GM21528 (cell line): Measurements from ENCODE around the gene HSPBAP1.

Source experiments
- ATAC-seq: cut with Tn5 transposase; IDR thresholded peaks from one replicate; pipeline ENCODE4 v1.9.1; 2021; ENCODE audit warnings: mild to moderate bottlenecking, moderate library complexity; ENCODE audit not compliant: unreplicated experiment, low FRiP score

HSPBAP1 gene, protein sequence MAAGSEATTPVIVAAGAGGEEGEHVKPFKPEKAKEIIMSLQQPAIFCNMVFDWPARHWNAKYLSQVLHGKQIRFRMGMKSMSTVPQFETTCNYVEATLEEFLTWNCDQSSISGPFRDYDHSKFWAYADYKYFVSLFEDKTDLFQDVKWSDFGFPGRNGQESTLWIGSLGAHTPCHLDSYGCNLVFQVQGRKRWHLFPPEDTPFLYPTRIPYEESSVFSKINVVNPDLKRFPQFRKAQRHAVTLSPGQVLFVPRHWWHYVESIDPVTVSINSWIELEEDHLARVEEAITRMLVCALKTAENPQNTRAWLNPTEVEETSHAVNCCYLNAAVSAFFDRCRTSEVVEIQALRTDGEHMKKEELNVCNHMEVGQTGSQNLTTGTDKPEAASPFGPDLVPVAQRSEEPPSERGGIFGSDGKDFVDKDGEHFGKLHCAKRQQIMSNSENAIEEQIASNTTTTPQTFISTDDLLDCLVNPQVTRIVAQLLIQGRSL

DNA sequence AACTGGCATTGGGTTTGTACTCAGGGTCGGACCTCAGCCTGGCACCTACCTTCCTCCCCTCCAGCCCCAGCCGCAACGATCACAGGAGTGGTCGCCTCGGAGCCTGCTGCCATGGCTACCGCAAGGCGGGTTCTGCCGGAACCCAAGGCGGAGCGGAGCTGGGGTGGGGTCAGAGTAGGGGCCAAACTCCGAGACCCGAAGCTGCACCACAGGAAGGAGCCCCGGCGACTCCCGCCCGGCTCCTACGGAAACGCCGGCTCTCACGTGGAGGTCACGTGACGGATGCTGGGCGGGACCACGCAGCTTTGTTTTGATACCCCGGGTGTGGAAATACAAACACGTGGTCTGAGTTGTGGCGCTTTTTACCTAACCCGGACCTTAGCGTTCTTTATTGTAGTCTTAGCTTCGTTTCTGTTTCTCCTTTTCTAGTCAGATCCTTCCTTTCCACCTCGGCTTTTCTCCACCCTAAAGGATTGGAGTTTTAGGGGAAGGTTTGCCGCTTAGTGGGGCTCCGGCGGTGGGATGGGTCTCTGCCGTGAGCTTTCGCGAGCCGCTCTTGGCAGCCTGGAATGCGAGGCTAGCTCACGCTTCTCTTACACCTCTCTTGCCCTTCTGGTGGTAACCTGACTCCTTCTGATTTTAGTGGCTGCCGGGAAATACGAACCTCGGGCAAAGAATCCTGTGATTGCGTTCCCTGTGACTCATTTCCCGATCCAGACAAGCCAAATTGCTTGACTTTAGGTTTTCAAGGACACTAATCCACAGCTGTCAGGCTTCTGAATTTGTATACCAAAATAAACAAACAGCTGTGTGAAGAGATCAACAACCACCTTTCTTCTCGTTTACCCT lies at the start of gene HSPBAP1:
Gene HSPBAP1, minus strand, starts transcription at position 264 of the 849 bp plus-strand sequence. Its CDS starts 151 bp downstream, at position 113.
- peak; percentile 63 for ATAC-seq

DNA sequence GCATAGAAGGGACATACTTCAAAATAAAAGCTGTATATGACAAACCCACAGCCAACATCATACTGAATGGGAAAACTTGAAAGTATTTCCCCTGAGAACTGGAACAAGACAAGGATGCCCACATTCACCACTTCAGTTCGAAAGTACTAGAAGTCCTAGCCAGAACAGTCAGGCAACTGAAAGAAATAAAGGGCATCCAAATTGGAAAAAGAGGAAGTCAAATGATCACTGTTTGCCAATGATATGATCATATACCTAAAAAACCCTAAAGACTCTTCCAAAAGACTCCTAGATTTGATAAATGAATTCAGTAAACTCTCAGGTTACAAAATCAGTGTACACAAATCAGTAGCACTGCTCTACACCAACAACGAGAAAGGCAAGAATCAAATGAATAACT lies 42.0 kb upstream of the HSPBAP1 start:
- no peak for ATAC-seq

DNA sequence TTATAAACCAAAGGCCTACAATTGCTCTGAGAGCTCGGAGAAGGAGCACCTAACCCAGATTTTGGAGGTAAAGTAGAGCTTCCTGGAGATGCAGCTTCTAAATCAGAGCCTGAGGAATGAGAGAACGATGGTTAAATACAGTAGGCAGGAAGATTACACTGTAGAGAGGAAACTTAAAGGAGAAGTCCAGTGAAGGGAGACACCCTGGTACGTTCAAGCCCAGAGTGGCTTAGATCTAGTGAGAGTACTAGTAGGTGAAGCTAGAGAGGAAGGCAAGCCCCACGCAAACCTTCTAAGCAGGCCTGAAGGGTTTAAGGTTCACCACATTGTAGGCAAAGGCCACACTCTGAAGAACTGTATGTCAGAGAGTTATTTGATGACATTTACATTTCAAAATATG lies 34.6 kb upstream of the HSPBAP1 start:
- no peak for ATAC-seq

DNA sequence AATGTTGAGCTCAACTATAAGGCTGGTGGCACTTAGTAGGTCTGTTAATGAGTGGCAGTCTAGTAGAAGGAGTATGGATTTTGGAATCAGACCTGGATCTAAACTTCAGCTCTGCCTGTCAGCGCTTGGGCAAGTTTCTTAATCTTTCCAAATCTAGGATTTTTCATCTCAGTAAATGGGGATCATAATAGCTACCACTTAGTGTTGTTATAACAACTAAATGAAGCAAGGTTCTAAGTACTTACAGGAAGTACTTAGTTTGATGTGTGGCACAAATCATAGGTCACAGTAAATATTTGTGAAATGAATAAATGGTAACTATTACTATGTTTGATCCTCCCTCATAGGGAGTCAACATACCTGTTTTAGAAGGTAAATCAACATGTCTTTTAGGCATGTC lies 32.6 kb upstream of the HSPBAP1 start:
- ATAC-seq, result no peak

DNA sequence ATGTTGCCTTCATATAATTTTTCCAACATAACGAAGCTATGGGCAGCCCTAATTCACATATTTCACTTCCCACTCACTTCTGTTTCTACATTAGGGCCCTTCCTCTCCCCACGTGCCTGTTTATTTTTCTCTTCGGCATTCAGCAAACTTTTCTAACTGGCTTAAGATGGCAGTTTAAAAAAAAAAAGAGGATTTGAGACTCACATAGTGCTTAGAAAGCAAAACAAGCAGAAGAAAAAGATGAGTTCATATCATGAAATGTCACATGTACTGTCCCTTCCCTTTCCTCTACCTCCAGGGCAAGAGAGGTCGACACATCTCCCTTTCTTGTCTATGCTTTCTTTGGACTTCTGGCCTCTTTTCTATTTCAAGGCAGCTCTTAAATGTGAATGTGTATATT lies 31.8 kb upstream of the HSPBAP1 start:
- ATAC-seq, result no peak

DNA sequence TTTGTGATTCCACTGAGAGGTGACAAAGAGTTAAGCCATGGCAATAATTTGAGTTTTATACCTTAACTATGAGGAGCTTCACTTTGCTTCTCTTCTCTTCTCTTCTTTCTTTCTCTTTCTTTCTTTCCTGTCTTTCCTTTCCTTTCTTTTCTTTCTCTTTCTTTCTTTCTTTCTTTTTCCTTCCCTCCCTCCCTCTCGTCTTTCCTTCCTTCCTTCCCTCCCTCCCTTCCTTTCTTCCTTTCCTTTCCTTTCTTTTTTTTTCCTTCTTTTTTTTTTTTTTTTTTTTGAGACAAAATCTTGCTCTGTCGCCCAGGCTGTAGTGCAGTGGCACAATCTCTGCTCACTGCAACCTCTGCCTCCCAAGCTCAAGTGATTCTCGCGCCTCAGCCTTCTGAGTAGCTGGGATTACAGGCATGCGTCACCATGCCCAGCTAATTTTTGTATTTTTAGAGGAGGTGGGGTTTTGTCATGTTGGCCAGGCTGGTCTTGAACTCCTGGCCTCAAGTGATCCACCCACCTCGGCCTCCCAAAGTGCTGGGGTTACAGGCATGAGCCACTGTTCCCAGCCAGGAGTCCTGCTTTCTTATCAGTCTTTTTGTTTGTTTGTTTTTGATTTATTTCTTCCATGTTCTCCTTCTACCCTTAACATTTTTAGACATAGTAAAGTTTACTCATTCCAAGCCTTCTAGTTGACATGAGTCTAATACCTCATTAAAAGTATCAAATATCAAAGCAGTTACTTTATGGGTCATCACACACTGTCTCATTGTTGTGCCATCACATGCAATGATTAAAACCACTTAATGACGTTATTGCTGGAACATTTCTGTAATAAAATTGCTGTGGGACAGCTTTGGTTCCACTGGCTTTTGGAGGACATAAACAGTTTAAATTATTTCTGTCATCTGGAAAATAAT lies 31.1 kb upstream of the HSPBAP1 start:
- ATAC-seq, result no peak

DNA sequence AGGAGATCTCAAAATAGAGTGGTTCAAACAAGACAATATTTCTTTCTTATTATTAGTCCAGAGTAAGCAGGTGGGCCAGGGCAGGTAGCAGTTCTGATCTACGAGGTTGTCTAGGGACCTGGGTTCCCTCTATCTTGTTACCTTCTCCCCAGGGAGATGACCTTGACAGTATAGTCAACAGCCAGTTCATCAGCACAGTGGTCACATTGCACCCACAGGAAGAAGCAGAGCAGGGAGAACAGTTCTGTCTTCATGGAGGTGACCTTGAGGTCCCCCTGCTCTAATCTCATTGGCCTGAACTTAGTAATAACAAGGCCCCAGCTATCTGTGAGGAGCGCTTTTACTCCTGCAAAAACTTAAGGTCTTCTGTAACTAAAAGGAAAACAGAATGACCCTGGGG lies 23.0 kb upstream of the HSPBAP1 start:
- ATAC-seq, result no peak

DNA sequence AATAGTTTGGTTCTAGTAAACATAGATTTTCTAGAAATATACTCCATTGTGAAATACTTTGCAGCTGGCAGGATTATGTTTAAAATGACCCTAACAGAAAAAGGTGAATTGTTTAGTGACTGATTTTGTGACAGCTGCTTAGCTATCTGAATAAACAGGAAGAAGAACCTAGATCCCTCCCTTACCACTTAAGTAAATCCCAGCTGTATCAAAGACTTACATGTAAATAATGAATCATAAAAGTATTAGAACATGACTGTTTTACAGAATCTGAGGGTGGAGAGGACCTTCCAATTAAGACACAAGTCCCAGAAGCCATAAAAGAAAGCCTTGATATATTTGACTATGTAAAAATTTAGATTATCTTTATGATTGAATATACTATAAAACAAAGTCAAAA lies 17.1 kb upstream of the HSPBAP1 start:
- no peak for ATAC-seq

DNA sequence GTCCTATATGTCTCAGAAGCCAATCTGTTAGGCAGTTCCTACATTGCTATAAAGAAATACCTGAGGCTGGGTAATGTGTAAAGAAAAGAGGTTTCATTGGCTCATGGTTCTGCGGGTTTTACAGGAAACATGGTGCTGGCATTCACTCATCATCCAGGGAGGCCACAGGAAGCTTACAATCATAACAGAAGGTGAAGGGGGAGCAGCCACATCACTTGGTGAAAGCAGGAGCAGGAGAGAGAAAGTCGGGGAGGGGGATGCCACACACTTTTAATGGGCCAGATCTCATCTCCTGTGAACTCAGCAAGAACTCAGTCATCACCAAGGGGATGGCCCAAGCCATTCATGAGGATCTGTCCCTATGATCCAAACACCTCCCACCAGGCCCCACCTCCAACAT lies 10.3 kb upstream of the HSPBAP1 start:
- ATAC-seq, result no peak

DNA sequence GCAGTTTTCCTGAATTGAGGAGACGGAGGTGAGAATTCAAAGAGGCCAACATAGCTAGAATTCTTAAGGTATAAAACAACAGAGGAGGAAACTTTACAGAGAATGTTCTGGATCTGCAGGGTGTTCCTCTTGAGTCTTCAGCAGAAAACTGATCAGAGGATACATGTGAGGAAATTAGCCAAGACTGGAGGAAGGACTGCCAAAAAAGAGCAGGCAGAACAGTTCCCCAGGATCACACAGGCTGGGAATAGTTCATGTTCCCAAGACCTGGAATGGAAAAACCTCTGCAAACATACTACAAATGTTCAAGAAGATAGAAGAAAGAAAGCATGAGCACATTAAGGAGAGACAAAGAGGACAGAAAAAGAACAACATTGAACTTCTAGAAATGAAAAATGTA lies 8.7 kb upstream of the HSPBAP1 start:
- ATAC-seq, result no peak

DNA sequence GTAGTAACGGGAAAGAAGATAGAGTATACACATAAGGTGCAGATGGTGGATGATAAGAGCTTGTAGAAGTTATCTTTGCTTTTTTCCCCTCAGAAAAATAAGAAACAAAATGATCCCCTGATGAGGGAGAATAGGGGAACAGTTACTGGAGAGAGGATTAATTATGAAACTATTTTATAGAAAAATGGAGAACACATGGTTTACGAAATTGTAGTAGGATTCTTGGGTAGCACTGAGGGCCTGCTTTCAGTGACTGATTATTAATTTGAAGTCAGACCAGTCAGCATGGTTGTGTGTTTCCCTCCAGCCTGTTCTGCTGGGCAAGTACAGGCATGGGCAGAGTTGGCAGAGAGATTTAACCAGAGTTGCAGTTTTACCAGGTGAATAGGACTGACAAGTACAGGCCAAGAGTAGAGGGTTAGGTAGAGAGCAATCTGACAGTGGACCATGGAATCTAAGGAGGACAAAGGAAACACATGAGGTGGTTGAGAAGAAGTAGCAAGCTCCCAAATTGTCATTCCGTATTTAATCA lies 7.1 kb upstream of the HSPBAP1 start:
- ATAC-seq, result no peak

DNA sequence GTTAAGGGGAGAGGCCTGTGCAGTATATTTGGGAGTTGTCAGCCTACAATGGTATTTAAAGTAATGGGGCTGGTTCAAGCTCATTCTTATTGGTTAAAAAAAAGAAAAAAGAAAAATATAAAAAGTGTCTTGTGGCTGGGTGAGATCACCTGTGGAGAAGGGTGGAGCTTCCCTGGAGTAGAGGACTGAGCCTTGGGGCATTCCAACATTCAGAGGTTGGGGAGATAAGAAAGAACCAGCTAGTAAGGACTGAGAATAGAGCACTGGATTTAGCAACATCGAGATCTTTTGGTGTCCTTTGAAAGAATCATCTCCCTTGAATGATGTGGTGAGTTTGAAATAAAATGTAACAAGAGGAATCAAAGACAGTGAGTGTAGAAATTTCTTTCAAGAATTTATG lies 6.4 kb upstream of the HSPBAP1 start:
- no peak for ATAC-seq

DNA sequence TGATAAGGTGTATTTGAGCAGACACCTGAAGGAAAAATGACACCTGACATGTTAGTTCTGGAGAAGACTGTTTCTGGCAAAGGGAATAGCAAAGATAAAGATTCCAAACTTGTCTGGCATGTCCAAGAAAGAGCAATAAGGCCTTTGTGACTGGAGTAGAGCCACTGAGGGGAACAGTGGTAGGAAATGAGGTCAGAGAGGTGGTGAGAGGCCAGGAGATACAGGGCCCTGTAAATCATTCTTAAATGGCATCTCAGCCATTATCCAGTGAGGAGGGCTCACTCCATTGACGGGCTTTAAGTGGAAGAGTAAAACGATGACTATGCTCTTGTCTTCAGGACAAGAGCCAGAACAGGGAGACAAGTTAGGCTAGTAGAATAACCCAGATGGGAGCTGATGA lies 5.7 kb upstream of the HSPBAP1 start:
- ATAC-seq, result no peak

DNA sequence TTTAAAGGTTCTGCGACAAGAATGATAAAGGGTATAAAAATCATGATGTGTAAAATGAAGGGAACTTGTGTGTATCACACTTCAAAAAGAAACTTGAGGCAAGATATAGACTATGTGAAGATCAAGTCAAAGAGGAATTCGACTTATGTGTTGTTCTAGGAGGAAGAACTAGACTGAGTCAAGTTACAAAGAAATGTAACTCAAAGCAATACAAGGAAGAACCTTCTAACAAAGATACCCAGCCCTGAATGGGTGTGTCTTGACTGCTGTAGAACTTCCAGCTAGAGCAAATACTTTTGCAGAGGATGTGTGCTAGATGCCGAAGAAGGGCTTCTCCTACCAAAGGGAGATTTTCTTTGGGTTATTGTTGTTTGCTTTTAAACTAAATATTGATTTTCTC lies 3.7 kb upstream of the HSPBAP1 start:
- ATAC-seq, result no peak

DNA sequence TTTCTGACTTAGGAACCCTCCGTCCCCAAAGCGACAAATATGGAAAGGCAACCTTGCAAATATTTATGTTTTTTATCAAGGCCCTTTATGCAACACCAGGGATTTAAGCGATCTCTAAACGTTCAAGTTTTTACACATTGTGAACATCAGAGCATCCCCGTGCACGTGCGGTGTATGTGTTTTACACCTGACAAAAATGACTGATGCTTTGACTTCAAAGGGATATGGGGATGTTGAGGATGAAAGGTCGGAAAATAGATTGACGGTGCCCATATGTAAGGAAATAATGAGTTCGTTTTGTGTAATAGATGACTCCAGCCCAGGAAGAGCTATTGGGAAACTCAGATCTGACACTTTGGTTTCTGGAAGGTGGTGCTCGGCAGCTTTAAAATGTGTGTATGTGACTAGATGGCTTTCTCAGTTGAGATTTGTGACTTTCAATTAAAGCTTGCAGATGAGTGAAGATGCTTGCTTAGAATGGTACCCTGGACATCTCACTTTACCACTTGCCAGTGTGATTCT lies 2.1 kb upstream of the HSPBAP1 start:
- no peak for ATAC-seq

DNA sequence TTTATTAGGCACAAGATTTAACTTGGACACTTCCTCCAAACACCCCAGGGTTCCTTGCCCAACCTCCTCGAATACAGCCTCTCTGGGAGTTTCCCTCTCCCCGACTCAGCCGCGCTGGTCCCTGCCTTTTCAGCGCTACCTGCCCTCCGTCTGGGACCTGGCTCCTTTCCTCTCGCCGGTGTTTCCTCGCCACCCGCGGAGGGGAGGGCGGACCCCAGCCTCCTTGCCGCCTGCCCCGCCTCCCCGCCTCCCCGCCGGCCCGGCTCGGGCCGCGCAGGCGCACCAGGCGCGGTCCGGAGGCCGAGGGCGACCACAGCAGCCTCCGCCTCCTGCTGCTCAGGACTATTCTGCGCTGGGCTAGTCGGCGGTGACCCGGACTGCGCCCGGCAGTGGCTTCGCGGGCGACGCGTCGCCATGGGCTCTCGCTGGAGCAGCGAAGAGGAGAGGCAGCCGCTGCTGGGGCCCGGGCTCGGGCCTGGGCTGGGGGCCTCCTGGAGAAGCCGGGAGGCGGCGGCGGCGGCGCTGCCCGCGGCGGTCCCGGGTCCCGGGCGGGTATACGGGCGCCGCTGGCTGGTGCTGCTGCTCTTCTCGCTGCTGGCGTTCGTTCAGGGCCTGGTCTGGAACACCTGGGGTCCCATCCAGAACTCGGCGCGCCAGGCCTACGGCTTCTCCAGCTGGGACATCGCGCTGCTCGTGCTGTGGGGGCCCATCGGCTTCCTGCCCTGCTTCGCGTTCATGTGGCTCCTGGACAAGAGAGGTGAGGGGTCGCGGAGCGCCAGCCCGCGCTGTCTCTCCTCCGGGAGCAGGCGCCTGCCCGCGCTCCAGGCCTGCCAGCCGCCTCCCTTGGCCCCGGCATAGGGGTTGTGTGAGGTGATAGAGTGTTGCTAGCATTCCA lies 1.4 kb upstream of the HSPBAP1 start, which contains the start of gene SLC49A4:
Gene SLC49A4, plus strand, starts transcription at position 291 of the 895 bp plus-strand sequence. Its CDS starts 124 bp downstream, at position 415.
- peak; percentile 74 for ATAC-seq

DNA sequence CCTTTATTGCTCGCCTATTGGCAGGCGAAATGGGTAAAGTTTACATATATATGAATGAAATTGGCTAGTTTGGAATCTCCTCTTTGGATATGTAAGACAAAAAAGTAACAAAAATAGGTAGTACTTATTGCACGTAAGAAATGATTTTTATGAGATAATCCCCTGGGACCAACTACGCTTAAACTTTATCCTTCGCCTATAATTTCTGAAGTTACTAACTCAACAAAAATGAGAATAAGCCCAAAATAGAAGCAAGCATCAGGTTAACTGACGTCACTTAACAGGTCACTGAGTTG lies 800 bp upstream of the HSPBAP1 start:
- ATAC-seq, result no peak

DNA sequence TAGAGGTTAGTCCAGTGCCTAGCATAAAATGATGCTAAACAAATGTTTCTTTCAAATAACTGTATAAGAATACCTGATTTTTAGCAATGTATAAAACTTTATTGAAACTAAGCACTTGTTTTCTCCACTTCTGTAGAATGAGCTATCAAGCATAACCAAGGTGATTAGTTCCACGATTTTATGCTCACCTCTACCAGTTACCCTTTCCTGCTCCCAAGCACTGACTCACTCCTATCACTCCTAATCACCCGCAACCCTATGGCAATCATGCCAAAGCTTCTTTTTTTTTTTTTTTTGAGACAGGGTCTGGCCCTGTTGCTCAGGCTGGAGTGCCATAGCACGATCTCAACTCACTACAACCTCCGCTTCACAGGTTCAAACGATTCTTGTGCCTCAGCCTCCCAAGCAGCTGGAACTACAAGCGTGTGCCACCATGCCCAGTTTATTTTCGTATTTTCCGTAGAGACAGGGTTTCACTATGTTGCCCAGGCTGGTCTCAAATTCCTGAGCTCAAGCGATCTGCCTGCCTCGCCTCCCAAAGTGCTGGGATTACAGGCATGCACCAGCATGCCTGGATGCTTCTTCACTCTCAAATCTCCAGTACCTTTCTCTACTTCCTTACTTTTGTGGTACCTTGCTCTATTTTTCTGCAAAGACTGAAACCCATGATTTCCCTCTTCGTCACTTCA lies 3.9 kb downstream of the HSPBAP1 start:
- ATAC-seq, result no peak

DNA sequence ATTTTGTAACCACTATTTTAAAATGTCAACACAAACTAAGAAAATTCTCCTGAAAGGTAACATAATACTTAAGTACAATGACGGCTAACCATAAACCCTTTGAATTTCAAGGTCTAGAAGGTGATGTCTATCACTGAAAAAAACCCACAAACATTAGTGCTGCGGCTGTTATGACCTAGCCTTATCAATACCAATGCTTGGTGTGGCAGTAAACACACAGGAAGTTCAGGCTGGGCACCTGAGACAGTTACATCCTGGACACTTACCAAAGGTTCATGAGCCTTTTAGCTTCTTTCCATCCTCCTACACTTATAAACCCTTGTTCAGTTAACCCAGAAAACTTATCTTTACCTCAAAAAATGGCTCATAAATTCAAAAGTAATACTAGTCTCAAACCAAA lies 5.8 kb downstream of the HSPBAP1 start:
- ATAC-seq, result no peak
